PC-9 (cell line): ENCODE results near the gene AOPEP. TPM values are rescaled to one million over a fixed set of nuclear protein-coding genes. Genes with fewer than 3 reads are reported as not detected.

ENCODE experiments used
- BruUV-seq: library from RNA; stranded (reverse); fragments of 400-500 nt; replicated peaks from 2 replicates; lab custom pipeline; 2021; lab: Mats Ljungman, UMichigan
- CTCF ChIA-PET: fragments of 300-600 bp; sonication (Branson Sonifier 250); formaldehyde crosslinking; loops from one replicate; lab custom pipeline; 2022; ENCODE audit warnings: antibody characterized with exemption; lab: Charles Lee
- POLR2A ChIA-PET: fragments of 300-600 bp; sonication (Branson Sonifier 250); formaldehyde crosslinking; loops from one replicate; lab custom pipeline; 2022; ENCODE audit warnings: antibody characterized with exemption; ENCODE audit not compliant: unreplicated experiment; lab: Charles Lee
- DNase-seq, 2 experiments: peaks; one replicate each; pipeline versions ENCODE4 v3.0.0 to v3.0.0-alpha.2; 2015 to 2022; ENCODE audit warnings: mixed read lengths in 1 of 2
- H2AFZ ChIP-seq: fragments of 200-600 bp; sonication (generic); 2 replicates; pipeline ENCODE4 v1.8.1; 2017; ENCODE audit warnings: antibody characterized with exemption
- H3F3A ChIP-seq: fragments of 200-600 bp; sonication (generic); 2 replicates; pipeline ENCODE4 v1.8.1; 2017; ENCODE audit warnings: antibody characterized with exemption, mild to moderate bottlenecking, low read depth; ENCODE audit not compliant: insufficient read depth
- H3K27ac ChIP-seq: fragments of 200-600 bp; sonication (generic); 2 replicates; pipeline ENCODE4 v1.6.1; 2016; ENCODE audit warnings: mixed run types
- H3K27me3 ChIP-seq: fragments of 200-600 bp; sonication (generic); 2 replicates; pipeline ENCODE4 v1.6.1; 2016; ENCODE audit warnings: low read depth, mixed run types; ENCODE audit not compliant: insufficient read depth
- H3K36me3 ChIP-seq: fragments of 200-600 bp; sonication (generic); 2 replicates; pipeline ENCODE4 v1.6.1; 2016; ENCODE audit warnings: low read depth, mixed run types
- H3K4me1 ChIP-seq: fragments of 200-600 bp; sonication (generic); replicated peaks from 2 replicates; pipeline ENCODE4 v1.6.1; 2016; ENCODE audit warnings: mixed run types; ENCODE audit not compliant: insufficient read depth
- H3K4me2 ChIP-seq: fragments of 200-600 bp; sonication (generic); 2 replicates; pipeline ENCODE4 v1.6.1; 2017; ENCODE audit warnings: mixed run types
- H3K4me3 ChIP-seq: fragments of 200-600 bp; sonication (generic); 2 replicates; pipeline ENCODE4 v1.6.1; 2016; ENCODE audit warnings: mixed run types
- H3K79me2 ChIP-seq: fragments of 200-600 bp; sonication (generic); 2 replicates; pipeline ENCODE4 v1.6.1; 2017; ENCODE audit warnings: low read depth, mixed run types
- H3K9me2 ChIP-seq: fragments of 200-600 bp; sonication (generic); 2 replicates; pipeline ENCODE4 v1.8.1; 2017; ENCODE audit warnings: mild to moderate bottlenecking; ENCODE audit not compliant: insufficient read depth
- H3K9me3 ChIP-seq: fragments of 200-600 bp; sonication (generic); 2 replicates; pipeline ENCODE4 v1.8.1; 2016; ENCODE audit warnings: low read depth; ENCODE audit not compliant: insufficient read depth
- H4K20me1 ChIP-seq: fragments of 200-600 bp; sonication (generic); 2 replicates; pipeline ENCODE4 v1.8.1; 2017; ENCODE audit not compliant: insufficient read depth
- EZH2 ChIP-seq: fragments of 200-600 bp; sonication (generic); IDR thresholded peaks from 2 replicates; pipeline ENCODE4 v1.8.0; 2017; ENCODE audit warnings: antibody characterized with exemption, low read depth
- intact Hi-C: fragments of 100-400 bp; cut with micrococcal nuclease; formaldehyde crosslinking; loops from one replicate; pipeline ENCODE4 v1.10.0; 2022; ENCODE audit not compliant: unreplicated experiment
- total RNA-seq: library from RNA; stranded (reverse); gene quantifications from 2 replicates; pipeline ENCODE4 v1.2.3, GENCODE V29; 2021
- TF ChIP-seq, protein P1 (sequence below): fragments of 200-600 bp; sonication (generic); conservative IDR thresholded peaks from 2 replicates; pipeline ENCODE4 v1.6.1; 2017; ENCODE audit warnings: mixed run types, antibody characterized with exemption, mild to moderate bottlenecking, moderate library complexity

Gene AOPEP
- total RNA-seq, 1 experiment from 2014 or later, result 90.0 TPM

- Histone ChIP-seq H3K36me3 (peaks cover 9% of the 10 kb centered on the region; the same call in 1 of the 2 replicates), H3K79me2 (0 out of 2 replicates have a peak, but pooled peaks cover 9% of the 10 kb centered on the region), H3K27me3 (no peaks in the 10 kb centered on the region), H3K9me3 (no peaks in the 10 kb centered on the region), H3K4me2 (no peak overlapping the region), H3K9me2 (no peaks in the 10 kb centered on the region), H3K4me3 (no peak overlapping the region), H3K27ac (no peak overlapping the region), H3F3A (no peaks in the 10 kb centered on the region), H2AFZ (no peak overlapping the region), H4K20me1 (no peaks in the 10 kb centered on the region), H3K4me1 (no peaks in the 10 kb centered on the region)
- intact Hi-C loops, result no loop called here
- ChIA-PET CTCF (no interaction called here), POLR2A (interaction anchor here (0.5 kb wide), 1 partner anchor 267 kb away, joined by 3 read pairs; no protein-coding TSS in a partner anchor)
- no peak for DNase-seq
- no TSS peak for BruUV-seq
- no peak for TF ChIP-seq EZH2
- TF ChIP-seq, protein P1, sequence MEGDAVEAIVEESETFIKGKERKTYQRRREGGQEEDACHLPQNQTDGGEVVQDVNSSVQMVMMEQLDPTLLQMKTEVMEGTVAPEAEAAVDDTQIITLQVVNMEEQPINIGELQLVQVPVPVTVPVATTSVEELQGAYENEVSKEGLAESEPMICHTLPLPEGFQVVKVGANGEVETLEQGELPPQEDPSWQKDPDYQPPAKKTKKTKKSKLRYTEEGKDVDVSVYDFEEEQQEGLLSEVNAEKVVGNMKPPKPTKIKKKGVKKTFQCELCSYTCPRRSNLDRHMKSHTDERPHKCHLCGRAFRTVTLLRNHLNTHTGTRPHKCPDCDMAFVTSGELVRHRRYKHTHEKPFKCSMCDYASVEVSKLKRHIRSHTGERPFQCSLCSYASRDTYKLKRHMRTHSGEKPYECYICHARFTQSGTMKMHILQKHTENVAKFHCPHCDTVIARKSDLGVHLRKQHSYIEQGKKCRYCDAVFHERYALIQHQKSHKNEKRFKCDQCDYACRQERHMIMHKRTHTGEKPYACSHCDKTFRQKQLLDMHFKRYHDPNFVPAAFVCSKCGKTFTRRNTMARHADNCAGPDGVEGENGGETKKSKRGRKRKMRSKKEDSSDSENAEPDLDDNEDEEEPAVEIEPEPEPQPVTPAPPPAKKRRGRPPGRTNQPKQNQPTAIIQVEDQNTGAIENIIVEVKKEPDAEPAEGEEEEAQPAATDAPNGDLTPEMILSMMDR, result no peak
Measured at GRCh38 chr9:94761481-94761880, 35.0 kb downstream of the AOPEP start.

DNA sequence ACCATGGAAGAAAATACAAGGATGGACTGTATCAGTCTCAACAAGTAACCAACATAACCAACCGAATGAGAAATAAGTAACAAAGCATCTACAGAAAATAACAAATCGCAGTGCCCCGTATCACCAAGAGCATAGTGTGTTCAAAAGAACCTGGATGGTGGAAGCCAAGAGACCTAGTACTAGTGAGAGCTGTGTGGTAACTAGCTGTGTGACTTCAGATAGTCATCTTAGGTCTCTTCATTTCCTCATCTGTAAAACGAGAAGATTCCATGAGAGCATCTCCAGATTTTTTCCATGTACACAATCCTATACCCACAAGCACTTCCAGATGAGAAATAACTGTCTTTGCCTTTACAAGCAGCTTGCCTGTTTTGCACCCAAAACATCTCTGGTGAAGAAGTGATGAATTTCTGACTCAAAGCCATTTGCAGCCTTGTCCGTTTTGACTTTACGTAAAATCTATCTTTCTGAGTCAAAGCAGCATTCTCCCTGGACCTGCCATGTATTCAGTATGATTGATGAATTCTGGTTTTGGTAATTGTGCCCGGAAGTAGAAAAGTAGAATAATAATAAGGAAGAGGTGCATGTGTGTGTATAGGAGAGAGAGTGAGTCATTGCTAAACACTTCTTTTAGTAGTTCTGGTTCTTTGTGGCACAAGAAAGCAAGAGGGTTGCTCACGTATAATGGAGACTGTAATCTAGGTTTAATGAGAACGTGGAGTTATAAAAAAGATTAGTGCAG, 41.0 kb downstream of the AOPEP start:
- CTCF ChIA-PET, result no interaction called here
- H3K36me3 ChIP-seq, result peaks cover 12% of the 10 kb centered on the region; the same call in 1 of the 2 replicates
- POLR2A ChIA-PET, result no interaction called here

GRCh38 chr9:94768766-94769165, 42.3 kb downstream of the AOPEP start:
- H3K9me3 ChIP-seq, result 0 out of 2 replicates have a peak, but pooled peaks cover 4% of the 10 kb centered on the region
- no peak overlapping the region for H3K4me2 ChIP-seq
- no TSS peak for BruUV-seq
- no peaks in the 10 kb centered on the region for H3F3A ChIP-seq
- no peak for TF ChIP-seq EZH2
- TF ChIP-seq, protein P1, result no peak
- H3K4me1 ChIP-seq, result no peaks in the 10 kb centered on the region
- POLR2A ChIA-PET, result no interaction called here
- 0 out of 2 replicates have a peak, but pooled peaks cover 7% of the 10 kb centered on the region for H3K79me2 ChIP-seq
- no peak overlapping the region for H3K4me3 ChIP-seq
- peaks cover 12% of the 10 kb centered on the region; the same call in 1 of the 2 replicates for H3K36me3 ChIP-seq
- intact Hi-C loops, result no loop called here
- no peak overlapping the region for H3K27ac ChIP-seq
- no peaks in the 10 kb centered on the region for H3K9me2 ChIP-seq
- CTCF ChIA-PET, result no interaction called here
- H2AFZ ChIP-seq, result no peak overlapping the region
- DNase-seq, result no peak
- H3K27me3 ChIP-seq, result no peaks in the 10 kb centered on the region
- no peaks in the 10 kb centered on the region; the same call in 1 of the 2 replicates for H4K20me1 ChIP-seq

More for the DNA sequence above, 41.0 kb downstream of the AOPEP start:
- no TSS peak for BruUV-seq
- H3K4me2 ChIP-seq, result no peak overlapping the region
- no peak for DNase-seq
- 0 out of 2 replicates have a peak, but pooled peaks cover 4% of the 10 kb centered on the region for H3K9me3 ChIP-seq
- intact Hi-C loops, result no loop called here
- TF ChIP-seq, protein P1, result no peak
- no peak for TF ChIP-seq EZH2
- no peaks in the 10 kb centered on the region for H3K4me1 ChIP-seq
- no peaks in the 10 kb centered on the region for H3K27me3 ChIP-seq
- no peaks in the 10 kb centered on the region for H4K20me1 ChIP-seq
- no peak overlapping the region for H2AFZ ChIP-seq
- no peak overlapping the region for H3K4me3 ChIP-seq
- H3K27ac ChIP-seq, result no peak overlapping the region
- 0 out of 2 replicates have a peak, but pooled peaks cover 10% of the 10 kb centered on the region for H3K79me2 ChIP-seq
- H3F3A ChIP-seq, result no peaks in the 10 kb centered on the region
- no peaks in the 10 kb centered on the region for H3K9me2 ChIP-seq
